Activated T-cell treated with anti-CD3 and anti-CD28 coated beads for 4 hours (primary cell): ENCODE results near the gene CMC2.

ENCODE experiments used
- DNase-seq: peaks from one replicate; pipeline ENCODE4 v3.0.0-alpha.2; 2020

Gene CMC2

DNA sequence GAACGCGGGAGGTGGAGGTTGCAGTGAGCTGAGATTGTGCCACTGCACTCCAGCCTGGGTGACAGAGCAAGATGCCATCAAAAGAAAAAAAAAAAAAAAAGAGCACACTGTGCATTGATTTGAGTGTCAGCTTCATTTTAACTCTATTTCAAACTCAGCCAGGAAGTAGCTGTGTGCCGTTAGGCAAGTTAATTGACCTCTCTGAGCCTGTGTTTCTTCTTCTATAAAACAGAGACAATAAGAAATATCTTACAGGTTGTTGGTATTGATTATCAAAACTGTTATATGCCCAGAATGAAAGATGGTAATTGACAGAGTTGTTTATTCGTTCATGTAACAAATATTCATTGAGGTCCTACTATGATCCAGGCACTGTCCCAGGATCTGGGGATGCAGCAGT, 83.3 kb downstream of the CMC2 start:
- DNase-seq = no peak
